HFFc6 (cell line): ENCODE measurements around the gene OR52I2. TPM values are rescaled to one million over a fixed set of nuclear protein-coding genes. Genes with fewer than 3 reads are reported as not detected.

ENCODE experiments used
- DNase-seq: peaks from one replicate; pipeline ENCODE4 v3.0.0-alpha.2; 2018
- H3K27ac Mint-ChIP-seq: 2 replicates; pipeline ENCODE4 v1.8.0; 2020; ENCODE audit warnings: mild to moderate bottlenecking, mixed read lengths
- H3K27me3 Mint-ChIP-seq: 2 replicates; pipeline ENCODE4 v1.8.0; 2021; ENCODE audit warnings: mild to moderate bottlenecking, moderate library complexity, mixed read lengths; ENCODE audit not compliant: insufficient read depth
- H3K36me3 Mint-ChIP-seq: 2 replicates; pipeline ENCODE4 v1.8.0; 2021; ENCODE audit warnings: low read depth, mixed read lengths
- H3K4me1 Mint-ChIP-seq: 2 replicates; pipeline ENCODE4 v1.8.0; 2020; ENCODE audit warnings: low read depth, mixed read lengths
- H3K4me3 Mint-ChIP-seq: 2 replicates; pipeline ENCODE4 v1.8.0; 2020; ENCODE audit warnings: mild to moderate bottlenecking, moderate library complexity, mixed read lengths
- H3K9me3 Mint-ChIP-seq: 2 replicates; pipeline ENCODE4 v1.8.0; 2020; ENCODE audit warnings: mild to moderate bottlenecking, mixed read lengths
- long read RNA-seq: library from polyadenylated mRNA; unstranded; transcript quantifications from one replicate; pipeline ENCODE4 v2.0.0, GENCODE V29; 2019
- total RNA-seq, 6 experiments: library from RNA; stranded (reverse); fragmentation: NEBNext Ultra II Directional; extraction: Animal tissue kit (Norgen Biotek cat#: 25700); gene quantifications; 2 replicates in 1 of 6; 3 replicates in 5 of 6; pipeline ENCODE4 v1.2.3, GENCODE V29; 2021
- TF ChIP-seq, protein P1 (sequence below): fragments of 200-600 bp; sonication (generic); IDR thresholded peaks from 2 replicates; pipeline ENCODE4 v1.5.0; 2021; ENCODE audit warnings: antibody characterized with exemption, mild to moderate bottlenecking

The OR52I2 gene
- not detected for total RNA-seq
- long read RNA-seq, result 0 reads

GRCh38 chr11:4581443-4581842 is at the start of gene OR52I2:
OR52I2 (plus strand) TSS chr11:4581743.
- H3K27ac Mint-ChIP-seq, result no peak within 1 kb of the TSS
- no peak for DNase-seq
- no peaks in the 10 kb centered on the region for H3K36me3 Mint-ChIP-seq
- H3K4me1 Mint-ChIP-seq, result no peaks in the 10 kb centered on the region
- peaks cover 4% of the 10 kb centered on the region; the same call in 1 of the 2 replicates for H3K9me3 Mint-ChIP-seq
- H3K27me3 Mint-ChIP-seq, result no peaks in the 10 kb centered on the region
- TF ChIP-seq, protein P1, sequence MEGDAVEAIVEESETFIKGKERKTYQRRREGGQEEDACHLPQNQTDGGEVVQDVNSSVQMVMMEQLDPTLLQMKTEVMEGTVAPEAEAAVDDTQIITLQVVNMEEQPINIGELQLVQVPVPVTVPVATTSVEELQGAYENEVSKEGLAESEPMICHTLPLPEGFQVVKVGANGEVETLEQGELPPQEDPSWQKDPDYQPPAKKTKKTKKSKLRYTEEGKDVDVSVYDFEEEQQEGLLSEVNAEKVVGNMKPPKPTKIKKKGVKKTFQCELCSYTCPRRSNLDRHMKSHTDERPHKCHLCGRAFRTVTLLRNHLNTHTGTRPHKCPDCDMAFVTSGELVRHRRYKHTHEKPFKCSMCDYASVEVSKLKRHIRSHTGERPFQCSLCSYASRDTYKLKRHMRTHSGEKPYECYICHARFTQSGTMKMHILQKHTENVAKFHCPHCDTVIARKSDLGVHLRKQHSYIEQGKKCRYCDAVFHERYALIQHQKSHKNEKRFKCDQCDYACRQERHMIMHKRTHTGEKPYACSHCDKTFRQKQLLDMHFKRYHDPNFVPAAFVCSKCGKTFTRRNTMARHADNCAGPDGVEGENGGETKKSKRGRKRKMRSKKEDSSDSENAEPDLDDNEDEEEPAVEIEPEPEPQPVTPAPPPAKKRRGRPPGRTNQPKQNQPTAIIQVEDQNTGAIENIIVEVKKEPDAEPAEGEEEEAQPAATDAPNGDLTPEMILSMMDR, result no peak
- H3K4me3 Mint-ChIP-seq, result no peak within 1 kb of the TSS

- no peak overlapping the region for H3K27ac Mint-ChIP-seq
- H3K4me3 Mint-ChIP-seq, result no peak overlapping the region
- no peaks in the 10 kb centered on the region; the same call in 1 of the 2 replicates for H3K9me3 Mint-ChIP-seq
- TF ChIP-seq, protein P1, result peak; percentile 76
- H3K27me3 Mint-ChIP-seq, result no peaks in the 10 kb centered on the region; the same call in none of the 2 replicates
- H3K36me3 Mint-ChIP-seq, result no peaks in the 10 kb centered on the region
- DNase-seq, result peak; percentile 2
- no peaks in the 10 kb centered on the region for H3K4me1 Mint-ChIP-seq
Measured at GRCh38 chr11:4539603-4540219, 41.8 kb upstream of the OR52I2 start.

DNA sequence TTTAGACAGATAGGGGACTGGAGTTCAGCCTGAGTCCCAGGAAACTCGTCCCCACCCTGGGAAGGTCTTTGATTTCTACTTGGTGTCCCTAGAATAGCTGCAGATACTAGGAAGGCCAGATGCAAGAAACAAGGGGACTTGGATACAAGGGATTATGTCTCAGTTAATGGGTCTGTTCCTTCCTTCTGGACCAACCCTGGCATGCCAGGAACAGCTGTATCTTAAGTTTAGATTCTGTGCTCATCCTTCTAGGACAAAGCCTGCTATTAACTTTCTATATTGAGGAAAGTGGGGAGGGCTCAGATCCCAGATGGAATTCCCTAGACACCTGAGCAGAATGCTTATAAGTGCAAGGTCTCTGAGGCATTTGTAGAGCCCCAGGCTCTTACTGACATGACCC is 40.5 kb upstream of the OR52I2 start:
- DNase-seq, result no peak
- Mint-ChIP-seq H3K4me3 (no peak overlapping the region), H3K9me3 (no peaks in the 10 kb centered on the region; the same call in 1 of the 2 replicates), H3K27ac (no peak overlapping the region), H3K4me1 (no peaks in the 10 kb centered on the region), H3K36me3 (no peaks in the 10 kb centered on the region), H3K27me3 (no peaks in the 10 kb centered on the region; the same call in none of the 2 replicates)
- TF ChIP-seq, protein P1, result no peak

DNA sequence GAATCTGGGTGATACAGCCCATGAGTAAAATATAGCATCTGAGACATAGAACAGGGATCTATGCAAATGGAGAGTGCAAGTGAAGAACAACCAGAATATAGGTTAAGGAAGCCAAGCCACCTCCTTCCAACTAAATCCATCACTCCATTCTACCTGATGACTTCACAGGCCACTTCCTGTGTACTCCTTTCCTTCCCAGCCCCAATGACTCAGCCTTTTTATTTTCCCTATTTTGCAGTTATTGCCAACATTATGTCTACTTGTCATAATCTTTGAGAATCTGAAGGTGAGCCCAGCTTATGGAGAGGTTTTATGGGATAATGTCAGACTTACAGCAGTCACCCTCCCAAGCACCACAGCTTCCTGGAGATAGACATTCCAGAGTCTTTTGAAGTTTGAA is 38.0 kb upstream of the OR52I2 start:
- no peaks in the 10 kb centered on the region for H3K4me1 Mint-ChIP-seq
- H3K27me3 Mint-ChIP-seq, result no peaks in the 10 kb centered on the region; the same call in none of the 2 replicates
- H3K36me3 Mint-ChIP-seq, result no peaks in the 10 kb centered on the region
- TF ChIP-seq, protein P1, result no peak
- no peak overlapping the region for H3K27ac Mint-ChIP-seq
- DNase-seq, result no peak
- no peaks in the 10 kb centered on the region for H3K9me3 Mint-ChIP-seq
- H3K4me3 Mint-ChIP-seq, result no peak overlapping the region

GRCh38 chr11:4544891-4545290 is 36.7 kb upstream of the OR52I2 start, which contains the start of gene OR52M1:
OR52M1 (plus strand) TSS chr11:4545191; CDS start chr11:4545191, 0 bp downstream.
- Mint-ChIP-seq H3K9me3 (no peaks in the 10 kb centered on the region), H3K4me1 (no peaks in the 10 kb centered on the region), H3K36me3 (no peaks in the 10 kb centered on the region), H3K4me3 (no peak within 1 kb of the TSS), H3K27ac (no peak within 1 kb of the TSS), H3K27me3 (no peaks in the 10 kb centered on the region; the same call in 1 of the 2 replicates)
- no peak for DNase-seq
- TF ChIP-seq, protein P1, result no peak
